ENCODE measurements around the gene TIMM21. TPM values are rescaled to one million over a fixed set of nuclear protein-coding genes. Genes with fewer than 3 reads are reported as not detected.

Gene TIMM21
- polyA plus RNA-seq, 1 donor from 2014 or later: 59.2 TPM

DNA sequence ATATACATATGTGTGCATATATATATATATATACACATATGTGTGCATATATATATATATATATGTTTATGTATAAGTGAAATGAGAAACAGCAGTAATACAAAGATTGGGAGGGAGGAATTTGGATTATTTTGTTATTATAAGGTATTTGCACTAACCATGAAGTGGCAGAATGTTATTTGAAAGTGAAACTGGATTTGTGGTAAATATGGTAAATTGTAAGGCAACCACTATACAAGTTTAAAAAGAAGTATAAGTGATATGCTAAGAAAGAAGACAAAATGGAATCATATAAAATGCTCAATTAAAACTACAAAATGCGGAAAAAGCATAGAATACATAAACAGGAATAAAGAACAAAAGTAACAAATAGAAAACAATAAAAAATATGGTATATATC is 38.2 kb upstream of the TIMM21 start:
- H3K27ac ChIP-seq (ENCODE audit: low read length): no peak overlapping the region
- no peaks in the 10 kb centered on the region for H3K36me3 ChIP-seq (ENCODE audit: insufficient read depth, low read length)
- H3F3A ChIP-seq (ENCODE audit: insufficient read depth, low read length, poor library complexity, severe bottlenecking): no peaks in the 10 kb centered on the region
- no peak overlapping the region for H2AFZ ChIP-seq (ENCODE audit: low read depth, low read length)
- TF ChIP-seq RAD21 (conservative IDR thresholded peaks at IDR 0.05) (no peak), POLR2AphosphoS5 (IDR thresholded peaks at IDR 0.05) (no peak)
- TF ChIP-seq, protein P1, sequence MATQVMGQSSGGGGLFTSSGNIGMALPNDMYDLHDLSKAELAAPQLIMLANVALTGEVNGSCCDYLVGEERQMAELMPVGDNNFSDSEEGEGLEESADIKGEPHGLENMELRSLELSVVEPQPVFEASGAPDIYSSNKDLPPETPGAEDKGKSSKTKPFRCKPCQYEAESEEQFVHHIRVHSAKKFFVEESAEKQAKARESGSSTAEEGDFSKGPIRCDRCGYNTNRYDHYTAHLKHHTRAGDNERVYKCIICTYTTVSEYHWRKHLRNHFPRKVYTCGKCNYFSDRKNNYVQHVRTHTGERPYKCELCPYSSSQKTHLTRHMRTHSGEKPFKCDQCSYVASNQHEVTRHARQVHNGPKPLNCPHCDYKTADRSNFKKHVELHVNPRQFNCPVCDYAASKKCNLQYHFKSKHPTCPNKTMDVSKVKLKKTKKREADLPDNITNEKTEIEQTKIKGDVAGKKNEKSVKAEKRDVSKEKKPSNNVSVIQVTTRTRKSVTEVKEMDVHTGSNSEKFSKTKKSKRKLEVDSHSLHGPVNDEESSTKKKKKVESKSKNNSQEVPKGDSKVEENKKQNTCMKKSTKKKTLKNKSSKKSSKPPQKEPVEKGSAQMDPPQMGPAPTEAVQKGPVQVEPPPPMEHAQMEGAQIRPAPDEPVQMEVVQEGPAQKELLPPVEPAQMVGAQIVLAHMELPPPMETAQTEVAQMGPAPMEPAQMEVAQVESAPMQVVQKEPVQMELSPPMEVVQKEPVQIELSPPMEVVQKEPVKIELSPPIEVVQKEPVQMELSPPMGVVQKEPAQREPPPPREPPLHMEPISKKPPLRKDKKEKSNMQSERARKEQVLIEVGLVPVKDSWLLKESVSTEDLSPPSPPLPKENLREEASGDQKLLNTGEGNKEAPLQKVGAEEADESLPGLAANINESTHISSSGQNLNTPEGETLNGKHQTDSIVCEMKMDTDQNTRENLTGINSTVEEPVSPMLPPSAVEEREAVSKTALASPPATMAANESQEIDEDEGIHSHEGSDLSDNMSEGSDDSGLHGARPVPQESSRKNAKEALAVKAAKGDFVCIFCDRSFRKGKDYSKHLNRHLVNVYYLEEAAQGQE (IDR thresholded peaks at IDR 0.05; ENCODE audit: borderline replicate concordance): no peak
- TF ChIP-seq, protein P2, sequence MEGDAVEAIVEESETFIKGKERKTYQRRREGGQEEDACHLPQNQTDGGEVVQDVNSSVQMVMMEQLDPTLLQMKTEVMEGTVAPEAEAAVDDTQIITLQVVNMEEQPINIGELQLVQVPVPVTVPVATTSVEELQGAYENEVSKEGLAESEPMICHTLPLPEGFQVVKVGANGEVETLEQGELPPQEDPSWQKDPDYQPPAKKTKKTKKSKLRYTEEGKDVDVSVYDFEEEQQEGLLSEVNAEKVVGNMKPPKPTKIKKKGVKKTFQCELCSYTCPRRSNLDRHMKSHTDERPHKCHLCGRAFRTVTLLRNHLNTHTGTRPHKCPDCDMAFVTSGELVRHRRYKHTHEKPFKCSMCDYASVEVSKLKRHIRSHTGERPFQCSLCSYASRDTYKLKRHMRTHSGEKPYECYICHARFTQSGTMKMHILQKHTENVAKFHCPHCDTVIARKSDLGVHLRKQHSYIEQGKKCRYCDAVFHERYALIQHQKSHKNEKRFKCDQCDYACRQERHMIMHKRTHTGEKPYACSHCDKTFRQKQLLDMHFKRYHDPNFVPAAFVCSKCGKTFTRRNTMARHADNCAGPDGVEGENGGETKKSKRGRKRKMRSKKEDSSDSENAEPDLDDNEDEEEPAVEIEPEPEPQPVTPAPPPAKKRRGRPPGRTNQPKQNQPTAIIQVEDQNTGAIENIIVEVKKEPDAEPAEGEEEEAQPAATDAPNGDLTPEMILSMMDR (IDR thresholded peaks at IDR 0.05; ENCODE audit: poor library complexity, severe bottlenecking): no peak
- no peaks in the 10 kb centered on the region for H3K9me2 ChIP-seq (ENCODE audit: insufficient read depth, low read length)
- no peak overlapping the region for H3K4me2 ChIP-seq (ENCODE audit: low read length)
- H3K9ac ChIP-seq (ENCODE audit: low read length): no peak overlapping the region
- H3K9me3 ChIP-seq (ENCODE audit: low read length): peaks cover 6% of the 10 kb centered on the region
- H3K27me3 ChIP-seq (ENCODE audit: insufficient read depth, low read depth, low read length): no peaks in the 10 kb centered on the region
- H3K79me2 ChIP-seq (replicated peaks; ENCODE audit: insufficient read depth, low read length): no peaks in the 10 kb centered on the region
- no peak overlapping the region for H3K4me3 ChIP-seq (ENCODE audit: low read length)
- no peaks in the 10 kb centered on the region for H4K20me1 ChIP-seq (ENCODE audit: insufficient read depth)

DNA sequence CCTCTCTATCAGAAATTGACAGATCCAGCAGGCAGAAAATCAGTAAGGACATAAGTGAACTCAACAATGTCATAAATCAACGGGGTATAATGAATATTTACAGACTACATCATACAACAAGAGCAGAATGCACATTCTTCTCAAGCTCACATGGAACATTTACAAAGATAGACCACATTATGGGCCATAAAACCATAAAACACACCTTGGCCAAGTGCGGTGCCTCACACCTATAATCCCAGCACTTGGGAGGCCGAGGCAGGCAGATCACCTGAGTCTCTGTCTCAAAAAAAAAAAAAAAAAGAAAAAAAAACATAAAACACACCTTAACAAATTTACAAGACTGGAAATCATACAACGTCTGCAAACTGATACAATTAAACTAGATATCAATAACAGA is 37.3 kb upstream of the TIMM21 start:
- no peak overlapping the region for H2AFZ ChIP-seq (ENCODE audit: low read depth, low read length)
- peaks cover 6% of the 10 kb centered on the region for H3K9me3 ChIP-seq (ENCODE audit: low read length)
- no peaks in the 10 kb centered on the region for H4K20me1 ChIP-seq (ENCODE audit: insufficient read depth)

More for the DNA sequence above, 37.3 kb upstream of the TIMM21 start:
- no peak overlapping the region for H3K4me2 ChIP-seq (ENCODE audit: low read length)
- H3K27ac ChIP-seq (ENCODE audit: low read length): no peak overlapping the region
- no peaks in the 10 kb centered on the region for H3K36me3 ChIP-seq (ENCODE audit: insufficient read depth, low read length)
- no peaks in the 10 kb centered on the region for H3K79me2 ChIP-seq (replicated peaks; ENCODE audit: insufficient read depth, low read length)
- no peaks in the 10 kb centered on the region for H3K9me2 ChIP-seq (ENCODE audit: insufficient read depth, low read length)
- no peaks in the 10 kb centered on the region for H3F3A ChIP-seq (ENCODE audit: insufficient read depth, low read length, poor library complexity, severe bottlenecking)
- no peaks in the 10 kb centered on the region for H3K27me3 ChIP-seq (ENCODE audit: insufficient read depth, low read depth, low read length)
- H3K9ac ChIP-seq (ENCODE audit: low read length): no peak overlapping the region
- no peak overlapping the region for H3K4me3 ChIP-seq (ENCODE audit: low read length)
- TF ChIP-seq SMC3 (conservative IDR thresholded peaks at IDR 0.05; ENCODE audit: poor library complexity): no peak
- TF ChIP-seq, protein P2 (IDR thresholded peaks at IDR 0.05; ENCODE audit: poor library complexity, severe bottlenecking): no peak
- TF ChIP-seq TAF1 (IDR thresholded peaks at IDR 0.05; ENCODE audit: low read depth): no peak
- TF ChIP-seq EZH2 (IDR thresholded peaks at IDR 0.05; ENCODE audit: borderline replicate concordance, insufficient read depth, low read length, poor library complexity, severe bottlenecking): no peak
- no peak for TF ChIP-seq POLR2AphosphoS5 (IDR thresholded peaks at IDR 0.05)
- TF ChIP-seq RAD21 (conservative IDR thresholded peaks at IDR 0.05): no peak
- TF ChIP-seq, protein P1 (IDR thresholded peaks at IDR 0.05; ENCODE audit: borderline replicate concordance): no peak
- no peak for TF ChIP-seq MXI1 (conservative IDR thresholded peaks at IDR 0.05; ENCODE audit: poor library complexity, severe bottlenecking)
- no peak for TF ChIP-seq EP300 (conservative IDR thresholded peaks at IDR 0.05; ENCODE audit: poor library complexity, severe bottlenecking)

Data from neural cell (in vitro differentiated cells).